Measurements from ENCODE around the gene SLC23A3.

DNA sequence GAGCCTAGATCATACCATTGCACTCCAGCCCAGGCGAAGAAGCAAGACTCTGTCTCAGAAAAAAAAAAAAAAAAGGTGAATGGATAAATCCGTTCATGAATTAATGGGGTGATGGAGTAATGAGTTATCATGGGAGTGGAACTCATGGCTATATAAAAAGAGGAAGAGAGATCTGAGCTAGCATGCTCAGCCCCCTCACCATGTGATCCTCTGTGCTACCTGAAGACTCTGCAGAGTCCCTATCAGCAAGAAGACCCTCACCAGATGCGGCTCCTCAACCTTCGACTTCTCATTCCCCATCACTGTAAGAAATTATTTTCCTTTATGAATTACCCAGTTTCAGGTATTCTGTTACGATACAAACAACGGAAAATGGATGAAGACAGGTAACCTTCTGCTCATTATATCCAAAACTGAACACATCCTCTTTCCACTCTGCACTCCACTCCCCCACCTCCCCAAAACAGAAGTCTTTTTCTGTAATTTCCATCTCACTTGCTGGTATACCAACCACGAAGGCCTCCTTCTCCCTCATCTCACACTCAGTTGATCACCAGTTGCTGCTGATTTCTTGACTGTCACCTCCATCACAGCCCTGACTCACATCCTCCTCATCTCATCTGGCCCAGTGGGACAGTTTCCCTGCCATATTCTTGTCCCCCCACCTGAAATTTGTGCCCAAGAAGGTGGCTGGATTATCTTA is 17.1 kb upstream of the SLC23A3 start:
- no peak for TF ChIP-seq ELF4 (CRISPR knock-in tag; IDR thresholded peaks at IDR 0.05)
- TF ChIP-seq, protein P1, sequence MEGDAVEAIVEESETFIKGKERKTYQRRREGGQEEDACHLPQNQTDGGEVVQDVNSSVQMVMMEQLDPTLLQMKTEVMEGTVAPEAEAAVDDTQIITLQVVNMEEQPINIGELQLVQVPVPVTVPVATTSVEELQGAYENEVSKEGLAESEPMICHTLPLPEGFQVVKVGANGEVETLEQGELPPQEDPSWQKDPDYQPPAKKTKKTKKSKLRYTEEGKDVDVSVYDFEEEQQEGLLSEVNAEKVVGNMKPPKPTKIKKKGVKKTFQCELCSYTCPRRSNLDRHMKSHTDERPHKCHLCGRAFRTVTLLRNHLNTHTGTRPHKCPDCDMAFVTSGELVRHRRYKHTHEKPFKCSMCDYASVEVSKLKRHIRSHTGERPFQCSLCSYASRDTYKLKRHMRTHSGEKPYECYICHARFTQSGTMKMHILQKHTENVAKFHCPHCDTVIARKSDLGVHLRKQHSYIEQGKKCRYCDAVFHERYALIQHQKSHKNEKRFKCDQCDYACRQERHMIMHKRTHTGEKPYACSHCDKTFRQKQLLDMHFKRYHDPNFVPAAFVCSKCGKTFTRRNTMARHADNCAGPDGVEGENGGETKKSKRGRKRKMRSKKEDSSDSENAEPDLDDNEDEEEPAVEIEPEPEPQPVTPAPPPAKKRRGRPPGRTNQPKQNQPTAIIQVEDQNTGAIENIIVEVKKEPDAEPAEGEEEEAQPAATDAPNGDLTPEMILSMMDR (IDR thresholded peaks at IDR 0.05 in 2 of 3, conservative IDR thresholded peaks at IDR 0.05 in 1 of 3; ENCODE audit: insufficient read depth in 2 of 3, low read depth in 1 of 3, low read length in 3 of 3) = no peak
- TF ChIP-seq, protein P2, sequence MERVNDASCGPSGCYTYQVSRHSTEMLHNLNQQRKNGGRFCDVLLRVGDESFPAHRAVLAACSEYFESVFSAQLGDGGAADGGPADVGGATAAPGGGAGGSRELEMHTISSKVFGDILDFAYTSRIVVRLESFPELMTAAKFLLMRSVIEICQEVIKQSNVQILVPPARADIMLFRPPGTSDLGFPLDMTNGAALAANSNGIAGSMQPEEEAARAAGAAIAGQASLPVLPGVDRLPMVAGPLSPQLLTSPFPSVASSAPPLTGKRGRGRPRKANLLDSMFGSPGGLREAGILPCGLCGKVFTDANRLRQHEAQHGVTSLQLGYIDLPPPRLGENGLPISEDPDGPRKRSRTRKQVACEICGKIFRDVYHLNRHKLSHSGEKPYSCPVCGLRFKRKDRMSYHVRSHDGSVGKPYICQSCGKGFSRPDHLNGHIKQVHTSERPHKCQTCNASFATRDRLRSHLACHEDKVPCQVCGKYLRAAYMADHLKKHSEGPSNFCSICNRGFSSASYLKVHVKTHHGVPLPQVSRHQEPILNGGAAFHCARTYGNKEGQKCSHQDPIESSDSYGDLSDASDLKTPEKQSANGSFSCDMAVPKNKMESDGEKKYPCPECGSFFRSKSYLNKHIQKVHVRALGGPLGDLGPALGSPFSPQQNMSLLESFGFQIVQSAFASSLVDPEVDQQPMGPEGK (CRISPR knock-in tag; IDR thresholded peaks at IDR 0.05; ENCODE audit: borderline replicate concordance) = no peak
- no peak for TF ChIP-seq MBD2 (IDR thresholded peaks at IDR 0.05; ENCODE audit: borderline replicate concordance, low read depth)
- TF ChIP-seq ARID1B (IDR thresholded peaks at IDR 0.05) = no peak
- TF ChIP-seq SMARCC2 (IDR thresholded peaks at IDR 0.05; ENCODE audit: low read depth) = no peak
- TF ChIP-seq, protein P3, sequence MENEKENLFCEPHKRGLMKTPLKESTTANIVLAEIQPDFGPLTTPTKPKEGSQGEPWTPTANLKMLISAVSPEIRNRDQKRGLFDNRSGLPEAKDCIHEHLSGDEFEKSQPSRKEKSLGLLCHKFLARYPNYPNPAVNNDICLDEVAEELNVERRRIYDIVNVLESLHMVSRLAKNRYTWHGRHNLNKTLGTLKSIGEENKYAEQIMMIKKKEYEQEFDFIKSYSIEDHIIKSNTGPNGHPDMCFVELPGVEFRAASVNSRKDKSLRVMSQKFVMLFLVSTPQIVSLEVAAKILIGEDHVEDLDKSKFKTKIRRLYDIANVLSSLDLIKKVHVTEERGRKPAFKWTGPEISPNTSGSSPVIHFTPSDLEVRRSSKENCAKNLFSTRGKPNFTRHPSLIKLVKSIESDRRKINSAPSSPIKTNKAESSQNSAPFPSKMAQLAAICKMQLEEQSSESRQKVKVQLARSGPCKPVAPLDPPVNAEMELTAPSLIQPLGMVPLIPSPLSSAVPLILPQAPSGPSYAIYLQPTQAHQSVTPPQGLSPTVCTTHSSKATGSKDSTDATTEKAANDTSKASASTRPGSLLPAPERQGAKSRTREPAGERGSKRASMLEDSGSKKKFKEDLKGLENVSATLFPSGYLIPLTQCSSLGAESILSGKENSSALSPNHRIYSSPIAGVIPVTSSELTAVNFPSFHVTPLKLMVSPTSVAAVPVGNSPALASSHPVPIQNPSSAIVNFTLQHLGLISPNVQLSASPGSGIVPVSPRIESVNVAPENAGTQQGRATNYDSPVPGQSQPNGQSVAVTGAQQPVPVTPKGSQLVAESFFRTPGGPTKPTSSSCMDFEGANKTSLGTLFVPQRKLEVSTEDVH (IDR thresholded peaks at IDR 0.05; ENCODE audit: low read depth, partially characterized antibody) = no peak
- no peak for TF ChIP-seq ZC3H11A (IDR thresholded peaks at IDR 0.05; ENCODE audit: low read depth, low read length)
- TF ChIP-seq, protein P4, sequence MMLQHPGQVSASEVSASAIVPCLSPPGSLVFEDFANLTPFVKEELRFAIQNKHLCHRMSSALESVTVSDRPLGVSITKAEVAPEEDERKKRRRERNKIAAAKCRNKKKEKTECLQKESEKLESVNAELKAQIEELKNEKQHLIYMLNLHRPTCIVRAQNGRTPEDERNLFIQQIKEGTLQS (IDR thresholded peaks at IDR 0.05) = no peak
- TF ChIP-seq, protein P4 (CRISPR knock-in tag; conservative IDR thresholded peaks at IDR 0.05) = no peak
